ENCODE measurements around the gene YPEL3. TPM values are rescaled to one million over a fixed set of nuclear protein-coding genes. Genes with fewer than 3 reads are reported as not detected.

YPEL3 gene
- total and polyA plus RNA-seq, 2 of the 8 experiments (the other 6 are each of a cell fraction or from before 2014, with no cell fraction given) = 40.3 to 53.3 TPM

GRCh38 chr16:30065102-30065942, 30.7 kb downstream of the YPEL3 start, which contains the start of gene ALDOA (continued):
- peak; percentile 79 for TF ChIP-seq TAF7 (optimal IDR thresholded peaks at IDR 0.05; ENCODE audit: borderline replicate concordance, low read depth, low read length)
- peak; percentile 79 for TF ChIP-seq MAX (IDR thresholded peaks at IDR 0.05)
- no peak for TF ChIP-seq TEAD4 (IDR thresholded peaks at IDR 0.05; ENCODE audit: low read depth, low read length)
- TF ChIP-seq TAF1 (IDR thresholded peaks at IDR 0.05; ENCODE audit: low read depth, low read length) = peak; percentile 79
- peak; percentile 94 for TF ChIP-seq ASH2L (IDR thresholded peaks at IDR 0.05; ENCODE audit: low read length)
- TF ChIP-seq GTF2F1 (IDR thresholded peaks at IDR 0.05; ENCODE audit: borderline replicate concordance, low read depth, low read length) = peak; percentile 76; the same call in 1 of the 2 replicates
- peak; percentile 78; the same call in 1 of the 2 replicates for TF ChIP-seq E2F6 (IDR thresholded peaks at IDR 0.05)
- no peak for TF ChIP-seq RNF2 (IDR thresholded peaks at IDR 0.05; ENCODE audit: borderline replicate concordance, low read depth, low read length, missing control alignments, poor library complexity, severe bottlenecking)
- TF ChIP-seq TBP (IDR thresholded peaks at IDR 0.05; ENCODE audit: low read depth, low read length) = peak; percentile 96
- TF ChIP-seq GABPA (IDR thresholded peaks at IDR 0.05; ENCODE audit: borderline replicate concordance, insufficient read depth, low read length) = no peak
- TF ChIP-seq SIN3A (conservative IDR thresholded peaks at IDR 0.05 in 1 of 2, IDR thresholded peaks at IDR 0.05 in 1 of 2; ENCODE audit: low read depth in 1 of 2, low read length in 2 of 2) = peak; percentile 63 to 67; a peak in 2 of 4 replicates
- no peak for TF ChIP-seq SP2 (IDR thresholded peaks at IDR 0.05; ENCODE audit: low read length)
- TF ChIP-seq CHD2 (IDR thresholded peaks at IDR 0.05; ENCODE audit: low read length) = peak; percentile 14; the same call in 1 of the 2 replicates
- peak; percentile 34; the same call in 1 of the 2 replicates for TF ChIP-seq RBBP5 (IDR thresholded peaks at IDR 0.05; ENCODE audit: borderline replicate concordance, low read depth, low read length)
- TF ChIP-seq NRF1 (IDR thresholded peaks at IDR 0.05; ENCODE audit: low read depth, low read length) = no peak; the same call in 1 of the 2 replicates
- peak in 1 of 2 experiments; percentile 42; a peak in 1 of 4 replicates for TF ChIP-seq HDAC2 (IDR thresholded peaks at IDR 0.05; ENCODE audit: borderline replicate concordance in 1 of 2, low read depth in 2 of 2, low read length in 2 of 2)
- TF ChIP-seq RFX5 (IDR thresholded peaks at IDR 0.05; ENCODE audit: borderline replicate concordance, low read depth, low read length) = no peak
- TF ChIP-seq RXRA (IDR thresholded peaks at IDR 0.05; ENCODE audit: insufficient read depth, low read depth, low read length) = no peak
- peak; percentile 59; the same call in 1 of the 2 replicates for TF ChIP-seq SP4 (IDR thresholded peaks at IDR 0.05; ENCODE audit: low read length)
- 0 out of 2 replicates have a peak, but pooled peaks have one; percentile 54 for TF ChIP-seq SRF (IDR thresholded peaks at IDR 0.05; ENCODE audit: low read depth, low read length)
- TF ChIP-seq PHF8 (conservative IDR thresholded peaks at IDR 0.05; ENCODE audit: low read depth, low read length) = peak; percentile 60
